CD8-positive, alpha-beta memory T cell (primary cell): ENCODE data around the gene CGRRF1. TPM values are rescaled to one million over a fixed set of nuclear protein-coding genes. Genes with fewer than 3 reads are reported as not detected.
A peak's percentile ranks its signal among the peaks of the same experiment; 100 is the strongest.

Experiments
- CTCF ChIA-PET: fragments of 350-600 bp; sonication (Branson Sonifier 250); formaldehyde crosslinking; loops from one replicate; lab custom pipeline; 2021; ENCODE audit warnings: antibody characterized with exemption; lab: Charles Lee
- POLR2A ChIA-PET: fragments of 350-600 bp; sonication (Branson Sonifier 250); formaldehyde crosslinking; loops from one replicate; lab custom pipeline; 2021; ENCODE audit warnings: antibody characterized with exemption; lab: Charles Lee
- DNase-seq, 5 donors: peaks; one replicate each; pipeline versions ENCODE4 v3.0.0 to v3.0.0-alpha.2; 2020 to 2022; ENCODE audit warnings: mixed read lengths in 1 of 5
- H3K27ac ChIP-seq: one replicate; pipeline ENCODE4 v1.7.0; 2013; ENCODE audit warnings: low read depth, mild to moderate bottlenecking, low read length, moderate library complexity
- H3K27me3 ChIP-seq: 2 replicates; pipeline ENCODE4 v1.7.0; 2013; ENCODE audit warnings: low read length, mild to moderate bottlenecking; ENCODE audit not compliant: insufficient read depth, poor library complexity, severe bottlenecking
- H3K36me3 ChIP-seq: 2 replicates; pipeline ENCODE4 v1.7.0; 2013; ENCODE audit warnings: mild to moderate bottlenecking, low read length, moderate library complexity; ENCODE audit not compliant: insufficient read depth
- H3K4me1 ChIP-seq: 2 replicates; pipeline ENCODE4 v1.7.0; 2013; ENCODE audit warnings: mild to moderate bottlenecking, low read length, moderate library complexity; ENCODE audit not compliant: insufficient read depth
- H3K4me3 ChIP-seq: 2 replicates; pipeline ENCODE4 v1.7.0; 2013; ENCODE audit warnings: mild to moderate bottlenecking, low read length
- H3K9me3 ChIP-seq: 2 replicates; pipeline ENCODE4 v1.7.0; 2013; ENCODE audit warnings: mild to moderate bottlenecking, low read length
- H3K27ac Mint-ChIP-seq, 8 donors: one replicate each; pipeline ENCODE4 v1.8.0; 2020 to 2021; ENCODE audit warnings: mixed read lengths in 8 of 8, mild to moderate bottlenecking in 6 of 8, inconsistent platforms in 3 of 8, moderate library complexity in 3 of 8
- H3K27me3 Mint-ChIP-seq, 2 donors: one replicate each; pipeline ENCODE4 v1.8.0; 2020 to 2021; ENCODE audit warnings: mixed read lengths in 2 of 2, mild to moderate bottlenecking in 1 of 2, moderate library complexity in 1 of 2
- H3K36me3 Mint-ChIP-seq, 3 donors: one replicate each; pipeline ENCODE4 v1.8.0; 2020 to 2021; ENCODE audit warnings: mixed read lengths in 3 of 3, inconsistent platforms in 1 of 3, mild to moderate bottlenecking in 1 of 3
- H3K4me1 Mint-ChIP-seq, 3 donors: one replicate each; pipeline ENCODE4 v1.8.0; 2020 to 2021; ENCODE audit warnings: mixed read lengths in 3 of 3, inconsistent platforms in 1 of 3, mild to moderate bottlenecking in 1 of 3
- H3K4me3 Mint-ChIP-seq, 7 donors: one replicate each; pipeline ENCODE4 v1.8.0; 2020 to 2021; ENCODE audit warnings: mixed read lengths in 7 of 7, mild to moderate bottlenecking in 6 of 7, moderate library complexity in 4 of 7, inconsistent platforms in 2 of 7
- H3K9me3 Mint-ChIP-seq, 5 donors: one replicate each; pipeline ENCODE4 v1.8.0; 2020 to 2022; ENCODE audit warnings: mixed read lengths in 5 of 5, mild to moderate bottlenecking in 3 of 5, moderate library complexity in 2 of 5, inconsistent platforms in 1 of 5
- polyA plus RNA-seq: library from polyadenylated mRNA; unstranded; fragments of 300-500 nt; fragmentation: Illumina TruSeq; gene quantifications from one replicate; pipeline ENCODE4 v1.2.3, GENCODE V29; 2021
- total RNA-seq, 2 experiments: library from RNA; stranded (reverse); gene quantifications; one replicate each; pipeline ENCODE4 v1.2.3, GENCODE V29; 2021

CGRRF1 gene
- total and polyA plus RNA-seq, 3 experiments from 2014 or later = 13.3 to 27.3 (median 15.3) TPM

GRCh38 chr14:54474232-54474793 is 35.4 kb upstream of the CGRRF1 start:
- no peak for DNase-seq
- Histone ChIP-seq H3K4me1 (no peaks in the 10 kb centered on the region), H3K4me3 (no peak overlapping the region), H3K9me3 (no peaks in the 10 kb centered on the region), H3K27me3 (no peaks in the 10 kb centered on the region), H3K36me3 (peaks cover 6% of the 10 kb centered on the region), H3K27ac (no peak overlapping the region)
- ChIA-PET POLR2A (no interaction called here), CTCF (no interaction called here)
- Mint-ChIP-seq H3K4me1 (peaks cover 5 to 6% (median 6%) of the 10 kb centered on the region in 3 donors), H3K9me3 (no peaks in the 10 kb centered on the region), H3K27ac (no peak overlapping the region), H3K36me3 (peaks cover 0 to 62% (median 22%) of the 10 kb centered on the region in 3 donors), H3K4me3 (no peak overlapping the region), H3K27me3 (peaks cover 0 to 1% of the 10 kb centered on the region in 2 donors)

DNA sequence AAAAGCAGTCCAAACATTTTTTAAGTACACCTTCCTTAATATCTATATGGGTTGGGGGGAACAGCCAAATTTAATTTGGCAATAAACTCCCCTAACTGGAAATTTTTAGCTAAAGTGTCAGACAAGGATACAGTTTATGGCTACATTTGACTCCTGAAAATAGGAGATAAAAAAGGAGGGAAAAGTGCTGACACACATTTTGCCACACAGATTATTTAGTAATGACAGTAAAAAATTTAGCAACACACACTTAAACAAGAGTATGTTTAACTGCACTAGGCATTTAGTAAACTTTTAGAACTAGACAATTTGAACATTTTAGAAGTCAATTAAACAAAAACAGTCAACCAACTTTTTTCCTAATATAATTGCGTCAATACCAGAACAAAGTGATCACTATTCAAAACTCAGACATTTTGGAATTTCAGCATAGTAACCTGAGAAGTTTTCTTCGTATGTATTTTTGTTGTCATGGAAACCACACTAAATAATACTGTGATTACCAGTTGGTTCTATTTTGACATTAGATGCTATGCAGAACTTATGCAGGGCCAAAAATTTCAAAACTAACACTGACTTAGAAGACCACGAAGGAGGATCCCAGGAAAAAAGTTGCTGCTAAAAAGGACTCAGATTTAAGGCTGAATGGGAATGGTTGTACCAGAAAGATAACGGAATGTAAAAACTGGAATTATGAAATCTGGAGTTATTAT is 34.4 kb upstream of the CGRRF1 start:
- Mint-ChIP-seq H3K27me3 (no peaks in the 10 kb centered on the region), H3K36me3 (peaks cover 0 to 71% (median 24%) of the 10 kb centered on the region in 3 donors), H3K4me3 (no peak overlapping the region), H3K9me3 (no peaks in the 10 kb centered on the region), H3K4me1 (peaks cover 5 to 6% (median 6%) of the 10 kb centered on the region in 3 donors), H3K27ac (peak overlapping the region in 4 of 8 donors; percentile 26 to 76 (median 48))
- POLR2A ChIA-PET = no interaction called here
- no peak overlapping the region for H3K27ac ChIP-seq
- CTCF ChIA-PET = no interaction called here
- H3K9me3 ChIP-seq = no peaks in the 10 kb centered on the region
- no peaks in the 10 kb centered on the region for H3K27me3 ChIP-seq
- no peaks in the 10 kb centered on the region for H3K4me1 ChIP-seq
- H3K4me3 ChIP-seq = no peak overlapping the region
- peaks cover 6% of the 10 kb centered on the region for H3K36me3 ChIP-seq
- no peak for DNase-seq

GRCh38 chr14:54475911-54476310 is 33.8 kb upstream of the CGRRF1 start:
- Histone ChIP-seq H3K4me1 (no peaks in the 10 kb centered on the region), H3K27ac (no peak overlapping the region), H3K4me3 (no peak overlapping the region), H3K36me3 (peaks cover 6% of the 10 kb centered on the region), H3K27me3 (no peaks in the 10 kb centered on the region), H3K9me3 (no peaks in the 10 kb centered on the region)
- ChIA-PET CTCF (no interaction called here), POLR2A (no interaction called here)
- no peak overlapping the region for H3K4me3 Mint-ChIP-seq
- DNase-seq = no peak
- peaks cover 5 to 6% (median 6%) of the 10 kb centered on the region in 3 donors for H3K4me1 Mint-ChIP-seq
- peaks cover 0 to 72% (median 23%) of the 10 kb centered on the region in 3 donors for H3K36me3 Mint-ChIP-seq
- peak overlapping the region in 3 of 8 donors; percentile 26 to 76 (median 44) for H3K27ac Mint-ChIP-seq
- no peaks in the 10 kb centered on the region for H3K9me3 Mint-ChIP-seq
- no peaks in the 10 kb centered on the region for H3K27me3 Mint-ChIP-seq

GRCh38 chr14:54478636-54479215 is 31.0 kb upstream of the CGRRF1 start:
- Histone ChIP-seq H3K4me3 (no peak overlapping the region), H3K27me3 (no peaks in the 10 kb centered on the region), H3K36me3 (peaks cover 6% of the 10 kb centered on the region), H3K27ac (no peak overlapping the region), H3K9me3 (no peaks in the 10 kb centered on the region), H3K4me1 (no peaks in the 10 kb centered on the region)
- DNase-seq = no peak
- CTCF ChIA-PET = interaction anchor here (1.6 kb wide), 1 partner anchor 31 kb away, joined by 3 read pairs; the partner anchor contains the start of gene CGRRF1
- no peaks in the 10 kb centered on the region for H3K9me3 Mint-ChIP-seq
- H3K4me1 Mint-ChIP-seq = peaks cover 14 to 21% (median 17%) of the 10 kb centered on the region in 3 donors
- H3K36me3 Mint-ChIP-seq = peaks cover 0 to 78% (median 22%) of the 10 kb centered on the region in 3 donors
- H3K27me3 Mint-ChIP-seq = no peaks in the 10 kb centered on the region
- POLR2A ChIA-PET = no interaction called here
- no peak overlapping the region for H3K27ac Mint-ChIP-seq
- no peak overlapping the region for H3K4me3 Mint-ChIP-seq

GRCh38 chr14:54480830-54481562 is 28.7 kb upstream of the CGRRF1 start:
- CTCF ChIA-PET = no interaction called here
- Mint-ChIP-seq H3K4me1 (peaks cover 31 to 40% (median 31%) of the 10 kb centered on the region in 3 donors), H3K27ac (no peak overlapping the region)

DNA sequence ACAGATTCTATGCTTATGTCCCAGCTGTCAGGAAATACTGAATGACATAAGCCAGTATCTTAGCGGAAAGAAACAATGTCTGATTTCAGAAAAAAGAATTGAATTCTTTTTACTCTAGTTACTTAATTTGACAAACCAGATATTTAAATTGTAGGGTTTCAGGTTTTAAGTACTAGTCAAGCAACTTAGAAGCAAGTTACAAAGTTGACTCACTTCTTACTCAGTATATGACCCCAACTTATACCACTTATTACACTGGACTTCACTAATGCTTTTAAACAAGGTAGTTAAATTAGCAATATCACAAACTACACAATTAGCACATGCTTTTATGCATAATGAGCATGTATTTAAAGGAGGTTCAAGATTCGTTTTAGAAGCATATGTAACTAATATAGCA is 28.0 kb upstream of the CGRRF1 start:
- no peak overlapping the region for H3K27ac Mint-ChIP-seq
- no peak overlapping the region for H3K4me3 ChIP-seq
- H3K4me1 Mint-ChIP-seq = peaks cover 34 to 47% (median 38%) of the 10 kb centered on the region in 3 donors
- DNase-seq = no peak
- H3K27me3 ChIP-seq = no peaks in the 10 kb centered on the region
- POLR2A ChIA-PET = no interaction called here
- no peak overlapping the region for H3K4me3 Mint-ChIP-seq
- H3K27me3 Mint-ChIP-seq = no peaks in the 10 kb centered on the region
- peaks cover 6% of the 10 kb centered on the region for H3K36me3 ChIP-seq
- CTCF ChIA-PET = no interaction called here
- no peak overlapping the region for H3K27ac ChIP-seq
- H3K36me3 Mint-ChIP-seq = peaks cover 0 to 55% (median 14%) of the 10 kb centered on the region in 3 donors
- no peaks in the 10 kb centered on the region for H3K9me3 Mint-ChIP-seq
- H3K4me1 ChIP-seq = peaks cover 5% of the 10 kb centered on the region
- H3K9me3 ChIP-seq = no peaks in the 10 kb centered on the region

More at GRCh38 chr14:54480830-54481562, 28.7 kb upstream of the CGRRF1 start:
- Histone ChIP-seq H3K27me3 (no peaks in the 10 kb centered on the region), H3K36me3 (peaks cover 6% of the 10 kb centered on the region), H3K27ac (no peak overlapping the region), H3K4me3 (no peak overlapping the region), H3K9me3 (no peaks in the 10 kb centered on the region), H3K4me1 (no peaks in the 10 kb centered on the region)
- no peaks in the 10 kb centered on the region for H3K27me3 Mint-ChIP-seq
- peaks cover 0 to 62% (median 18%) of the 10 kb centered on the region in 3 donors for H3K36me3 Mint-ChIP-seq
- no peaks in the 10 kb centered on the region for H3K9me3 Mint-ChIP-seq
- no peak for DNase-seq
- POLR2A ChIA-PET = no interaction called here
- no peak overlapping the region for H3K4me3 Mint-ChIP-seq

DNA sequence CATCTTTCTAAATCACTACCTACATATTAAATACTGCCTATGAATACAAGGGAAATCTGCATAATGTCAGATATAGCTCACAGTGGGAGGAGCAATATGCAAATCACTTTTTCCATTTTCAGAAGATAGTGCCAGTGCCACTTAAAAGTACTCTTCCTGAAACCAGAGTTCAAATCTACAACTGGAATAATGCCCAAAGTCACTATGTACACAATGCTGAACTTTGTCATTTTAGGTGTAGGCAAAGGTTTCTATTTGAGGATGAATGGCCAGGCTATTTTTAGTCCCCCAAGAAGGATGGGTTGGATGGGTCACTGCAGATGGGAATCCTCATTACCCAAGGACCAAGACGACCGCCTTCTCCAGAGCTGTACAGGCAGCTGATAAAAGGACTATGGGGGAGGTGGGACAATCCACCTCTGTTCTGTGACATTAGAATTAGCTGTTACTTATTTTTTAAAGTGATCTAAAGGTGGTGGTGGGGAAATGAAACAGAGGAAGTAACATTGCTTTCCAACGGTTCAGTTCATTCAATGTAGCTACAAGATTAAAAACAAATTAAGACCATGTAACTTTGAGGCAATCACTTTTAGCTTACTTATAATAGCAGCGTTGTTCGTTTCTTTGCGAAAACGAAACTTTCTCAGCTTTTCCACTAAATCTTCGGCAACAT is 26.5 kb upstream of the CGRRF1 start:
- peak overlapping the region in 3 of 8 donors; percentile 11 to 73 (median 11) for H3K27ac Mint-ChIP-seq
- no peak for DNase-seq
- no peaks in the 10 kb centered on the region for H3K27me3 Mint-ChIP-seq
- POLR2A ChIA-PET = no interaction called here
- peaks cover 5% of the 10 kb centered on the region for H3K36me3 ChIP-seq
- H3K4me1 Mint-ChIP-seq = peaks cover 46 to 61% (median 54%) of the 10 kb centered on the region in 3 donors
- H3K9me3 Mint-ChIP-seq = no peaks in the 10 kb centered on the region
- H3K4me3 Mint-ChIP-seq = no peak overlapping the region
- H3K9me3 ChIP-seq = no peaks in the 10 kb centered on the region
- H3K36me3 Mint-ChIP-seq = peaks cover 0 to 48% (median 10%) of the 10 kb centered on the region in 3 donors
- H3K27ac ChIP-seq = no peak overlapping the region
- no peaks in the 10 kb centered on the region for H3K27me3 ChIP-seq
- peaks cover 18% of the 10 kb centered on the region for H3K4me1 ChIP-seq
- CTCF ChIA-PET = no interaction called here
- no peak overlapping the region for H3K4me3 ChIP-seq
